DND-41 (cell line): ENCODE data around the gene PRRC1.
A peak's percentile ranks its signal among the peaks of the same experiment; 100 is the strongest.

ENCODE experiments used
- ATAC-seq: fragments of 200-7000 bp; cut with Tn5 transposase; 3 replicates; pipeline ENCODE4 v1.9.1; 2021; ENCODE audit warnings: low read depth; ENCODE audit not compliant: insufficient read depth
- DNase-seq: peaks from one replicate; pipeline ENCODE4 v3.0.0-alpha.2; 2020
- H2AFZ ChIP-seq: 2 replicates; pipeline ENCODE4 v1.6.0; 2012; ENCODE audit warnings: low read depth, low read length
- H3K27ac ChIP-seq: 2 replicates; pipeline ENCODE4 v1.5.1; 2012; ENCODE audit warnings: low read length, inconsistent platforms
- H3K27me3 ChIP-seq: fragments of 200-600 bp; sonication (generic); 2 replicates; pipeline ENCODE4 v1.6.0; 2012; ENCODE audit warnings: low read length, mild to moderate bottlenecking, inconsistent platforms; ENCODE audit not compliant: insufficient read depth, poor library complexity
- H3K36me3 ChIP-seq: 2 replicates; pipeline ENCODE4 v1.5.1; 2012; ENCODE audit warnings: low read length, inconsistent platforms; ENCODE audit not compliant: insufficient read depth
- H3K4me1 ChIP-seq: 2 replicates; pipeline ENCODE4 v1.5.1; 2012; ENCODE audit warnings: mild to moderate bottlenecking, low read length; ENCODE audit not compliant: insufficient read depth
- H3K4me2 ChIP-seq: 2 replicates; pipeline ENCODE4 v1.6.0; 2012; ENCODE audit warnings: mild to moderate bottlenecking, moderate library complexity, low read length, inconsistent platforms; ENCODE audit not compliant: insufficient read depth
- H3K4me3 ChIP-seq, 2 experiments: fragments of 200-600 bp in 1 of 2; shearing (Covaris generic) in 1 of 2; 2 replicates each; pipeline ENCODE4 v1.5.1; 2012 to 2016; ENCODE audit warnings: inconsistent platforms in 2 of 2, low read length in 2 of 2, mild to moderate bottlenecking in 2 of 2, low read depth in 1 of 2, moderate library complexity in 1 of 2
- H3K79me2 ChIP-seq: 2 replicates; pipeline ENCODE4 v1.6.0; 2012; ENCODE audit warnings: low read length, inconsistent platforms; ENCODE audit not compliant: insufficient read depth
- H3K9ac ChIP-seq: 2 replicates; pipeline ENCODE4 v1.6.0; 2012; ENCODE audit warnings: low read depth, mild to moderate bottlenecking, inconsistent platforms, low read length, moderate library complexity
- H3K9me3 ChIP-seq: 2 replicates; pipeline ENCODE4 v1.5.1; 2012; ENCODE audit warnings: low read length, moderate library complexity, mild to moderate bottlenecking, inconsistent platforms; ENCODE audit not compliant: insufficient read depth, severe bottlenecking
- H4K20me1 ChIP-seq: 2 replicates; pipeline ENCODE4 v1.6.0; 2012; ENCODE audit warnings: low read length; ENCODE audit not compliant: insufficient read depth
- EZH2 ChIP-seq: IDR thresholded peaks from 3 replicates; pipeline ENCODE4 v1.6.1; 2012; ENCODE audit warnings: borderline replicate concordance, low read depth, mild to moderate bottlenecking, moderate library complexity, low read length, inconsistent platforms; ENCODE audit not compliant: severe bottlenecking
- TF ChIP-seq, protein P1 (sequence below): IDR thresholded peaks from 2 replicates; pipeline ENCODE4 v1.5.1; 2012; ENCODE audit warnings: borderline replicate concordance, low read length, moderate library complexity, mild to moderate bottlenecking; ENCODE audit not compliant: poor library complexity, severe bottlenecking; ENCODE audit errors: extremely low read depth

Gene PRRC1

DNA sequence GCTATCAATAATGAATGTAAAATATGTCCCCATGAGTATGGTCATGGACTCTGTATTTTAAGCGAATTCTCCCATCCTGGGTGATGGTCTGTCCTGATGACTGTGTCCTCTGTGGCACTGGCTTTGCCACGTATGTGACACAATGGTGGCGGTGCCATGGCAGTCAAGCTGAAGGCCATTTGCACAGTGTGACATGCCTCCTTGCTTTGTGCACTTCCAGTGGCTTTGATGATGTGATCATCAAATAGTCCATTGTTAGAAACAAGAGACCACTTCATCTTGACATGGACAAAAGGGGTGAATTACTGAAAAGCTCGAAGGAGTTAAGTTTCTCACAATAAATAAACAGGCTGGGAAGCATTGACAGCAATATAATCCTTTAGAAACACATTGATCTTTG lies 31.0 kb upstream of the PRRC1 start:
- H3K4me1 ChIP-seq, result no peaks in the 10 kb centered on the region
- no peak overlapping the region for H3K4me2 ChIP-seq
- no peaks in the 10 kb centered on the region for H4K20me1 ChIP-seq
- no peaks in the 10 kb centered on the region for H3K9me3 ChIP-seq
- no peak overlapping the region for H3K4me3 ChIP-seq
- no peak for DNase-seq
- no peak overlapping the region for H3K9ac ChIP-seq
- no peak overlapping the region for H3K27ac ChIP-seq
- peaks cover 7% of the 10 kb centered on the region for H3K27me3 ChIP-seq
- no peak for TF ChIP-seq EZH2
- TF ChIP-seq, protein P1, sequence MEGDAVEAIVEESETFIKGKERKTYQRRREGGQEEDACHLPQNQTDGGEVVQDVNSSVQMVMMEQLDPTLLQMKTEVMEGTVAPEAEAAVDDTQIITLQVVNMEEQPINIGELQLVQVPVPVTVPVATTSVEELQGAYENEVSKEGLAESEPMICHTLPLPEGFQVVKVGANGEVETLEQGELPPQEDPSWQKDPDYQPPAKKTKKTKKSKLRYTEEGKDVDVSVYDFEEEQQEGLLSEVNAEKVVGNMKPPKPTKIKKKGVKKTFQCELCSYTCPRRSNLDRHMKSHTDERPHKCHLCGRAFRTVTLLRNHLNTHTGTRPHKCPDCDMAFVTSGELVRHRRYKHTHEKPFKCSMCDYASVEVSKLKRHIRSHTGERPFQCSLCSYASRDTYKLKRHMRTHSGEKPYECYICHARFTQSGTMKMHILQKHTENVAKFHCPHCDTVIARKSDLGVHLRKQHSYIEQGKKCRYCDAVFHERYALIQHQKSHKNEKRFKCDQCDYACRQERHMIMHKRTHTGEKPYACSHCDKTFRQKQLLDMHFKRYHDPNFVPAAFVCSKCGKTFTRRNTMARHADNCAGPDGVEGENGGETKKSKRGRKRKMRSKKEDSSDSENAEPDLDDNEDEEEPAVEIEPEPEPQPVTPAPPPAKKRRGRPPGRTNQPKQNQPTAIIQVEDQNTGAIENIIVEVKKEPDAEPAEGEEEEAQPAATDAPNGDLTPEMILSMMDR, result no peak
- H2AFZ ChIP-seq, result no peak overlapping the region
- no peaks in the 10 kb centered on the region for H3K36me3 ChIP-seq
- H3K79me2 ChIP-seq, result no peaks in the 10 kb centered on the region
- no peak for ATAC-seq

DNA sequence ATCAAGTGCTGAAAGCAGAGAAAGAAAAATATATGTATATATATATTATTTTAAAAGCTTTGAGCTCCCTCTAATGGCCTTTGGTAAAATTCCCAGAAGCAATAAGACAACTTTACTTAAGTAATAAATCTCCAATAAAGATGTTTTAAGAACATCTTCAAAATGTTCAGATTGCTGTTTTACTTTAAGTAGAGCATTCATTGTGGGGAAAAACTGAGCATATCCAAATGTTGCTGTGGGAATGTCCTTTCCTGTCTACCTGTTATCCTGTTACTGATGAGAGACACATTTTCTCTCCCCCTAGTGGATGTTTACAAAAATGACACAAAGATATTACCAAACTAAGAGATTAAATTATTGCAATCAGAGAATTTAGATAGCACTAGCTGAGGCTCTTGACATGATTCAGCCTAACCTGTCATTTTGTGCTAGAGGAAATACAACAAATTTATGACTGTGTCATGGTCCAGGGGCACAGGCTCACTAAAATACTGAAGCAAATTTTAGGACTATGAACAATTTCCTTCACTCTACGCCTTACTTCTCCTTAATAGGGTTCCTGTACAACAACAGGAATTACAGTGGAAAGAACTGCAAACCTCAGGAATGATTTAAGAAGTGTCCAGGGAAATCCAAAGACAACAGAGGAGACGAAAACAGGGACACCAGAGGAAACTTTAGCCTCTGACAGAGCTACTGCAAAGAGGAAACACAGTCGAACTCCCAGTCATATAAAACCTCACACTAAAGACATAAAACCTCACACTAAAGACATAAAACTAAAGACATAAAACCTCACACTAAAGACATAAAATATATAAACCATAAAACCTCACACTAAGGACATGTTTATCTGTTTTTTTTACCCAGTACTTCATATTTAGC lies 24.3 kb upstream of the PRRC1 start:
- H3K27ac ChIP-seq, result no peak overlapping the region
- ATAC-seq (peak; percentile 78), DNase-seq (no peak)
- no peak overlapping the region for H2AFZ ChIP-seq
- H3K9ac ChIP-seq, result no peak overlapping the region
- TF ChIP-seq EZH2, result no peak
- TF ChIP-seq, protein P1, result peak; percentile 76
- no peaks in the 10 kb centered on the region for H3K9me3 ChIP-seq
- H3K36me3 ChIP-seq, result no peaks in the 10 kb centered on the region
- H3K79me2 ChIP-seq, result no peaks in the 10 kb centered on the region
- H3K27me3 ChIP-seq, result peaks cover 3% of the 10 kb centered on the region
- no peak overlapping the region for H3K4me3 ChIP-seq
- no peaks in the 10 kb centered on the region for H4K20me1 ChIP-seq
- no peaks in the 10 kb centered on the region for H3K4me1 ChIP-seq
- no peak overlapping the region for H3K4me2 ChIP-seq

DNA sequence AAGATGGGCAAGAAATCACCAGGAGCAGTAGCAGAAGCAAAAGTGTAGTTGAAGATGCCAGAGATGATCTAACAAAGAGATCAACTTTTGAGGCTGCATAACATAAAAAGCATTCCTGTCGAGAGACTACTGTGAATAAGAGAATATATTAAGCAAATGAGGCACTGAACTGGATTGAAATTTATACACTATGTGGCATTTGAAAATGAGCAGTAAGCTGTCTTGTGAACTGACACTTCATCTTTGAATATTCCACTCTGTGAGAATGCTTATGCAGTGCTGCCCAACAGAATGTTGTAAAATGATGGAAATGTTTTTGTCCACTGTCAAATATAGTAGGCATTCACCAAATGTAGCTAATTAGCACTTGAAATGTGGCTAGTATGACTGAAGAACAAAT lies 18.9 kb upstream of the PRRC1 start:
- Histone ChIP-seq H3K36me3 (no peaks in the 10 kb centered on the region), H4K20me1 (no peaks in the 10 kb centered on the region), H3K4me2 (no peak overlapping the region), H3K4me1 (no peaks in the 10 kb centered on the region), H3K9me3 (no peaks in the 10 kb centered on the region), H2AFZ (no peak overlapping the region), H3K9ac (no peak overlapping the region), H3K27ac (no peak overlapping the region), H3K4me3 (no peak overlapping the region), H3K27me3 (peaks cover 7% of the 10 kb centered on the region), H3K79me2 (no peaks in the 10 kb centered on the region)
- ATAC-seq (no peak), DNase-seq (no peak)
- TF ChIP-seq, protein P1, result no peak
- no peak for TF ChIP-seq EZH2
